Endothelial cell of umbilical vein (primary cell): ENCODE data around the gene NMB. TPM values are rescaled to one million over a fixed set of nuclear protein-coding genes. Genes with fewer than 3 reads are reported as not detected.
A peak's percentile ranks its signal among the peaks of the same experiment; 100 is the strongest.

Source experiments
- BruUV-seq: library from RNA; stranded (reverse); fragments of 400-500 nt; replicated peaks from 2 replicates; lab custom pipeline; 2021; lab: Mats Ljungman, UMichigan
- CTCF ChIA-PET: fragments of 300-600, 350-600 bp; sonication (Branson Sonifier 250); formaldehyde crosslinking; loops from one replicate; lab custom pipeline; 2021; ENCODE audit warnings: antibody characterized with exemption, inconsistent platforms; lab: Charles Lee
- POLR2A ChIA-PET: fragments of 300-600, 350-600 bp; sonication (Branson Sonifier 250); formaldehyde crosslinking; loops from one replicate; lab custom pipeline; 2021; ENCODE audit warnings: antibody characterized with exemption, inconsistent platforms; lab: Charles Lee
- DNase-seq: peaks from one replicate; pipeline ENCODE4 v3.0.0-alpha.2; 2011; ENCODE audit warnings: low read depth, low spot score
- FAIRE-seq: peaks from 2 replicates; lab custom pipeline; 2011; peaks lifted over from hg19 to GRCh38; lab: Jason Lieb, UNC
- H2AFZ ChIP-seq: 2 replicates; pipeline ENCODE4 v1.6.0; 2012; ENCODE audit warnings: low read depth, low read length, control low read depth, inconsistent platforms
- H3K27ac ChIP-seq: 2 replicates; pipeline ENCODE4 v1.5.1; 2011; ENCODE audit warnings: low read depth, mild to moderate bottlenecking, control low read depth, low read length, moderate library complexity; ENCODE audit not compliant: insufficient read depth
- H3K27me3 ChIP-seq, 2 experiments: 2 replicates each; pipeline versions ENCODE4 v1.6.0 to v1.6.1; 2011; ENCODE audit warnings: low read length in 2 of 2, mixed read lengths in 1 of 2; ENCODE audit not compliant: control insufficient read depth in 2 of 2, insufficient read depth in 2 of 2
- H3K36me3 ChIP-seq, 2 experiments: 2 replicates in 1 of 2; 3 replicates in 1 of 2; pipeline ENCODE4 v1.5.1; 2011; ENCODE audit warnings: low read length in 2 of 2, mild to moderate bottlenecking in 1 of 2, moderate library complexity in 1 of 2; ENCODE audit not compliant: control insufficient read depth in 2 of 2, insufficient read depth in 2 of 2; ENCODE audit errors: extremely low read depth in 1 of 2
- H3K4me1 ChIP-seq: 3 replicates; pipeline ENCODE4 v1.5.1; 2011; ENCODE audit warnings: mild to moderate bottlenecking, low read length; ENCODE audit not compliant: control insufficient read depth, insufficient read depth; ENCODE audit errors: extremely low read depth
- H3K4me2 ChIP-seq: 2 replicates; pipeline ENCODE4 v1.6.1; 2011; ENCODE audit warnings: low read length, control low read depth, mixed read lengths; ENCODE audit not compliant: insufficient read depth
- H3K4me3 ChIP-seq, 3 experiments: fragments of 200-600 bp in 1 of 3; sonication (generic), shearing (Covaris generic) in 1 of 3; replicated peaks in 1 of 3; 2 replicates each; pipeline ENCODE4 v1.5.1; 2011 to 2016; ENCODE audit warnings: control low read depth in 3 of 3, low read length in 3 of 3, mild to moderate bottlenecking in 2 of 3, inconsistent platforms in 1 of 3, low read depth in 1 of 3, moderate library complexity in 1 of 3; ENCODE audit not compliant: insufficient read depth in 1 of 3
- H3K79me2 ChIP-seq: 2 replicates; pipeline ENCODE4 v1.6.0; 2012; ENCODE audit warnings: low read length, inconsistent platforms; ENCODE audit not compliant: control insufficient read depth, insufficient read depth
- H3K9ac ChIP-seq: replicated peaks from 2 replicates; pipeline ENCODE3; 2011; ENCODE audit warnings: low read length, control low read depth; ENCODE audit not compliant: insufficient read depth; ENCODE audit errors: extremely low read depth
- H3K9me1 ChIP-seq: replicated peaks from 3 replicates; pipeline ENCODE4 v1.6.0; 2011; ENCODE audit warnings: mild to moderate bottlenecking, low read length; ENCODE audit not compliant: control insufficient read depth, insufficient read depth; ENCODE audit errors: extremely low read depth
- H3K9me3 ChIP-seq: replicated peaks from 2 replicates; pipeline ENCODE4 v1.5.1; 2012; ENCODE audit warnings: low read length, inconsistent platforms; ENCODE audit not compliant: control insufficient read depth, insufficient read depth
- H4K20me1 ChIP-seq: replicated peaks from 2 replicates; pipeline ENCODE3; 2011; ENCODE audit warnings: mild to moderate bottlenecking, low read length; ENCODE audit not compliant: control insufficient read depth, insufficient read depth; ENCODE audit errors: extremely low read depth
- CTCF ChIP-seq, 2 donors: IDR thresholded peaks; 1 replicate in 1 of 2; 2 replicates in 1 of 2; pipeline ENCODE4 v1.5.1; 2011; ENCODE audit warnings: low read length in 2 of 2, mild to moderate bottlenecking in 2 of 2, moderate library complexity in 2 of 2, control low read depth in 1 of 2, inconsistent platforms in 1 of 2, low read depth in 1 of 2; ENCODE audit not compliant: insufficient read depth in 1 of 2; ENCODE audit errors: extremely low read depth in 1 of 2
- EZH2 ChIP-seq: IDR thresholded peaks from 2 replicates; pipeline ENCODE4 v1.6.1; 2012; ENCODE audit warnings: borderline replicate concordance, low read depth, mild to moderate bottlenecking, moderate library complexity, low read length, inconsistent platforms; ENCODE audit not compliant: severe bottlenecking
- FOS ChIP-seq: IDR thresholded peaks from 2 replicates; pipeline ENCODE4 v1.6.1; 2011; ENCODE audit warnings: mild to moderate bottlenecking, low read length, moderate library complexity, borderline replicate concordance; ENCODE audit not compliant: insufficient read depth
- GATA2 ChIP-seq: IDR thresholded peaks from 2 replicates; pipeline ENCODE4 v1.7.0; 2011; ENCODE audit warnings: low read depth, mild to moderate bottlenecking, moderate library complexity, mixed read lengths, low read length; ENCODE audit not compliant: insufficient read length, insufficient read depth
- JUN ChIP-seq: IDR thresholded peaks from 2 replicates; pipeline ENCODE4 v1.6.1; 2011; ENCODE audit warnings: borderline replicate concordance, low read depth; ENCODE audit not compliant: insufficient read length, insufficient read depth
- MYC ChIP-seq: IDR thresholded peaks from one replicate; pipeline ENCODE4 v1.6.1; 2011; ENCODE audit warnings: mild to moderate bottlenecking, low read depth, low read length
- POLR2A ChIP-seq: IDR thresholded peaks from 2 replicates; pipeline ENCODE4 v1.6.1; 2012; ENCODE audit warnings: low read depth, mild to moderate bottlenecking, control low read depth, low read length
- POLR2AphosphoS5 ChIP-seq: IDR thresholded peaks from 2 replicates; pipeline ENCODE4 v1.6.1; 2012; ENCODE audit warnings: low read depth, mild to moderate bottlenecking, control low read depth, low read length, moderate library complexity; ENCODE audit not compliant: insufficient read depth
- dilution Hi-C: fragments of 300-500 bp; cut with MboI; formaldehyde crosslinking; loops from one replicate; pipeline ENCODE4 v1.15.0; 2019; ENCODE audit warnings: low sequenced_read_pairs; ENCODE audit not compliant: extremely low pct_ligation_motif_present
- intact Hi-C: fragments of 100-400 bp; cut with micrococcal nuclease; formaldehyde crosslinking; loops from one replicate; pipeline ENCODE4 v1.10.0; 2022
- polyA plus RNA-seq, 4 experiments: library from polyadenylated mRNA; depleted of rRNA in 3 of 4; stranded (reverse) in 3 of 4; unstranded in 1 of 4; fragments of >200 nt; gene quantifications; 2 replicates each; pipeline versions ENCODE4 v1.2.1 to v1.2.3, GENCODE V29; 2011 to 2012; ENCODE audit warnings: missing spikeins in 1 of 4
- total RNA-seq: library from RNA; stranded (reverse); gene quantifications from 2 replicates; pipeline ENCODE4 v1.2.3, GENCODE V29; 2021
- TF ChIP-seq, protein P1 (sequence below): IDR thresholded peaks from 2 replicates; pipeline ENCODE4 v1.6.1; 2011; ENCODE audit not compliant: insufficient read depth, insufficient read length

Gene NMB
- total and polyA plus RNA-seq, 2 donors (not counting 3 experiments of a cell fraction or from before 2014, with no cell fraction given) = 7.8 to 9.8 TPM

DNA sequence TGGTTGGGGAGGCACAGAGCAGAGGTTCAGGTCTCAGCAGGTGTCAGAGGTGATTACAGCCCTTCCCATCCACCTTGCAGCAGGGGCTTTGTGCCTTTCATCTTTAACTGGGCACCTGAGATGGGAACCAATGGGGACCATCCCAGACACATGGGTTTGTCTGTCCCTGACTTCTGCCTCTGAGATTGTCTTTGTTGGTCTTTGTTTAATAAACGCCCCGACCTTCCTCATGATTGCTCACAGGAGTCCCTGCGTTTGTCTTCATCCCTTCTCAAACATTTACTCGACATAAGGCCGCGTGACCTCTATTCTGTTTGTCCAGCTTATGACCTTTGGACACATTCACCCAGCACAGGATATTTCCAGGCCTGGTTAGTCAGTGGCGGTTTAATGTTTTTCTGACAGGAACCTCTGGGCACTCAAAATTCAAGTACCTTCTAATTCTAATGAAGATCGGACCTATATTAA is 51.3 kb downstream of the NMB start:
- no peaks in the 10 kb centered on the region for H3K4me1 ChIP-seq
- CTCF ChIA-PET = no interaction called here
- H3K36me3 ChIP-seq = peaks cover 7 to 11% of the 10 kb centered on the region in 2 experiments
- H3K4me2 ChIP-seq = no peak overlapping the region
- no peak overlapping the region for H2AFZ ChIP-seq
- no peak overlapping the region for H3K9ac ChIP-seq
- TF ChIP-seq POLR2AphosphoS5 = no peak
- no peak for TF ChIP-seq EZH2
- no peak for TF ChIP-seq FOS
- no peak for TF ChIP-seq MYC
- no peak for TF ChIP-seq GATA2
- no peak for TF ChIP-seq CTCF (IDR thresholded peaks at IDR 0.05; ENCODE audit: extremely low read depth in 1 of 2, insufficient read depth in 1 of 2, low read depth in 1 of 2, low read length in 2 of 2)
- TF ChIP-seq, protein P1, sequence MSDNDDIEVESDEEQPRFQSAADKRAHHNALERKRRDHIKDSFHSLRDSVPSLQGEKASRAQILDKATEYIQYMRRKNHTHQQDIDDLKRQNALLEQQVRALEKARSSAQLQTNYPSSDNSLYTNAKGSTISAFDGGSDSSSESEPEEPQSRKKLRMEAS = no peak
- TF ChIP-seq POLR2A = no peak
- TF ChIP-seq JUN = no peak
- H3K27me3 ChIP-seq = no peaks in the 10 kb centered on the region
- no peaks in the 10 kb centered on the region for H4K20me1 ChIP-seq
- no peak overlapping the region for H3K4me3 ChIP-seq
- H3K9me3 ChIP-seq = no peaks in the 10 kb centered on the region
- no TSS peak for BruUV-seq
- intact Hi-C loops (no loop called here), dilution Hi-C loops (no loop called here)
- H3K27ac ChIP-seq = no peak overlapping the region
- FAIRE-seq (no peak), DNase-seq (peak; percentile 14)
- peaks cover 2% of the 10 kb centered on the region for H3K79me2 ChIP-seq
- H3K9me1 ChIP-seq = no peaks in the 10 kb centered on the region
- POLR2A ChIA-PET = no interaction called here
